Thoracic aorta (tissue), 2 donors: ENCODE data around the gene ACO2. TPM values are rescaled to one million over a fixed set of nuclear protein-coding genes. Genes with fewer than 3 reads are reported as not detected.

Experiments used
- ATAC-seq: fragments of 150-250 bp; one replicate; pipeline ENCODE4 v1.8.0; 2017; ENCODE audit warnings: low read depth; ENCODE audit not compliant: insufficient number of reproducible peaks, low FRiP score
- DNase-seq: peaks from one replicate; pipeline ENCODE4 v3.0.0-alpha.2; 2020; ENCODE audit warnings: low spot score
- H3K27ac ChIP-seq, 2 donors: fragments of 200-600 bp; sonication (generic); 1 replicate in 1 of 2; 2 replicates in 1 of 2; pipeline ENCODE4 v1.5.1; 2016; ENCODE audit warnings: mild to moderate bottlenecking in 2 of 2, moderate library complexity in 2 of 2
- H3K27me3 ChIP-seq: fragments of 200-600 bp; sonication (generic); replicated peaks from 2 replicates; pipeline ENCODE4 v1.6.0; 2016; ENCODE audit warnings: mild to moderate bottlenecking; ENCODE audit not compliant: insufficient read depth
- H3K36me3 ChIP-seq: fragments of 200-600 bp; sonication (generic); one replicate; pipeline ENCODE4 v1.5.1; 2016
- H3K4me1 ChIP-seq, 2 donors: fragments of 200-600 bp; sonication (generic); 1 replicate in 1 of 2; 2 replicates in 1 of 2; pipeline versions ENCODE4 v1.5.1 to v1.6.0; 2016; ENCODE audit warnings: low read depth in 2 of 2, mild to moderate bottlenecking in 1 of 2; ENCODE audit not compliant: control insufficient read depth in 1 of 2
- H3K4me3 ChIP-seq: fragments of 200-600 bp; sonication (generic); 2 replicates; pipeline ENCODE4 v1.5.1; 2016; ENCODE audit warnings: mild to moderate bottlenecking
- H3K9me3 ChIP-seq: fragments of 200-600 bp; sonication (generic); 2 replicates; pipeline ENCODE4 v1.5.1; 2016
- total RNA-seq, 2 donors: library from RNA; depleted of rRNA; stranded (reverse); fragments of >200 nt; gene quantifications; one replicate each; pipeline versions ENCODE4 v1.1.0 to v1.2.3, GENCODE V29; 2016
- TF ChIP-seq, protein P1 (sequence below): fragments of 200-600 bp; sonication (generic); IDR thresholded peaks from one replicate; pipeline ENCODE4 v1.5.1; 2019; ENCODE audit warnings: antibody characterized with exemption

ACO2 gene
- total RNA-seq, 2 donors from 2014 or later: 52.1 to 57.8 TPM

DNA sequence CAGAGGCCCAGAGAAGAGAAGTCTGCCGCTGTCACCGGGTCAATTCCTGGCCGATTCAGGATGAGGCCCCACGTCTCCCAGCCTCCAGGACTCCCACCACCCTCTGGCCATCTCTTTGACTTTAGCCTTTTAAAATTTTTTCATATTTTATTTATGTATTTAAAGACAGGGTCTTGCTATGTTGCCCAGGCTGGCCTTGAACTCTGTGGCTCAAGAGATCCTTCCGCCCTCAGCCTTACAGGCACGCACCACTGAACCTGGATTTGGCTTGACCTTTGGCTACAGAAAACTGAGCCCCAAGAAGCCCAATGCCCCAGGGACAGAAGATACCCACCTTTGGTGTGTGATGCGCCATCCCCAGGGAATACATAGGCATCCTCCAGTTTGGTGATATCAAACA lies 71.4 kb downstream of the ACO2 start:
- Histone ChIP-seq H3K27ac (peak overlapping the region in 1 of 2 donors; percentile 28), H3K27me3 (no peaks in the 10 kb centered on the region), H3K4me1 (peaks cover 12 to 40% of the 10 kb centered on the region in 2 donors), H3K4me3 (no peak overlapping the region), H3K9me3 (no peaks in the 10 kb centered on the region), H3K36me3 (no peaks in the 10 kb centered on the region)
- TF ChIP-seq, protein P1, sequence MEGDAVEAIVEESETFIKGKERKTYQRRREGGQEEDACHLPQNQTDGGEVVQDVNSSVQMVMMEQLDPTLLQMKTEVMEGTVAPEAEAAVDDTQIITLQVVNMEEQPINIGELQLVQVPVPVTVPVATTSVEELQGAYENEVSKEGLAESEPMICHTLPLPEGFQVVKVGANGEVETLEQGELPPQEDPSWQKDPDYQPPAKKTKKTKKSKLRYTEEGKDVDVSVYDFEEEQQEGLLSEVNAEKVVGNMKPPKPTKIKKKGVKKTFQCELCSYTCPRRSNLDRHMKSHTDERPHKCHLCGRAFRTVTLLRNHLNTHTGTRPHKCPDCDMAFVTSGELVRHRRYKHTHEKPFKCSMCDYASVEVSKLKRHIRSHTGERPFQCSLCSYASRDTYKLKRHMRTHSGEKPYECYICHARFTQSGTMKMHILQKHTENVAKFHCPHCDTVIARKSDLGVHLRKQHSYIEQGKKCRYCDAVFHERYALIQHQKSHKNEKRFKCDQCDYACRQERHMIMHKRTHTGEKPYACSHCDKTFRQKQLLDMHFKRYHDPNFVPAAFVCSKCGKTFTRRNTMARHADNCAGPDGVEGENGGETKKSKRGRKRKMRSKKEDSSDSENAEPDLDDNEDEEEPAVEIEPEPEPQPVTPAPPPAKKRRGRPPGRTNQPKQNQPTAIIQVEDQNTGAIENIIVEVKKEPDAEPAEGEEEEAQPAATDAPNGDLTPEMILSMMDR: no peak
- ATAC-seq (no peak), DNase-seq (no peak)

DNA sequence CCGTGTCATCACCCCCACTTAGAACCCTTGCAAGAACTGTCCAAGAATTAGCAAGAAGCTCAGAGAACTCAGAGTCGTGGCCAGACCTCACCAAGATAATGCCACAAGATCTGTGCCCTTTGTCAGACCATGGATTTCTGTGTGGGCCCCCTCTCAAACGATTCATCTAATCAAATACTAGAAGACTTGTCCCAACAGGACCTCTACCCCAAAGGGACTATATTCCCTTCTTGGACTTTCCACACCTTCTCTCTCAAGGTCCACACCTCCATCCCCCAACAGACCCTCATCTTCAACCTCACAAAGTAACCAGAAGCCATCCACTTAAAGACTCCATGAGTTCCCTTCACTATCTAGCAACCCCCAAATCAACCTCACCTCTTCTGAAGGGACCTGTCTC lies 72.6 kb downstream of the ACO2 start:
- ATAC-seq: no peak
- TF ChIP-seq, protein P1: no peak
- Histone ChIP-seq H3K4me1 (peaks cover 12 to 40% of the 10 kb centered on the region in 2 donors), H3K9me3 (no peaks in the 10 kb centered on the region), H3K27ac (no peak overlapping the region), H3K27me3 (no peaks in the 10 kb centered on the region), H3K36me3 (no peaks in the 10 kb centered on the region), H3K4me3 (no peak overlapping the region)
- no peak for DNase-seq

DNA sequence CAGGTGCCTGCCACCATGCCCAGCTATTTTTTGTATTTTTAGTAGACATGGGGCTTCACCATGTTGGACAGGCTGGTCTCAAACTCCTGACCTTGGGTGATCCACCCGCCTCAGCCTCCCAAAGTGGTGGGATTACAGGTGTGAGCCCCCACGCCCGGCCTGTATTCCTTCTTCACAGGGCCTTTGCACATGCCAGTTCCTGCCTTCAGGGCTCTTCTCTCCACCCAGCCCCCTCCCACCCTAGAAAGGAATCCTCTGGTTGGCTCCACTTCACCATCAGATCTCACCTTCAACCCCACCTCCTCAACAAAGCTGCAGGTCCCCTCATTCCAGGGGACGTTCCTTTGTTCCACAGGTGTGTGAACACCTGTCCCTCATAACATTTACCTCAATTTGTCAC lies 73.3 kb downstream of the ACO2 start:
- H3K9me3 ChIP-seq: no peaks in the 10 kb centered on the region
- DNase-seq (no peak), ATAC-seq (no peak)
- H3K27ac ChIP-seq: no peak overlapping the region
- H3K4me3 ChIP-seq: no peak overlapping the region
- peaks cover 12 to 40% of the 10 kb centered on the region in 2 donors for H3K4me1 ChIP-seq
- TF ChIP-seq, protein P1: no peak
- H3K27me3 ChIP-seq: no peaks in the 10 kb centered on the region
- H3K36me3 ChIP-seq: no peaks in the 10 kb centered on the region

DNA sequence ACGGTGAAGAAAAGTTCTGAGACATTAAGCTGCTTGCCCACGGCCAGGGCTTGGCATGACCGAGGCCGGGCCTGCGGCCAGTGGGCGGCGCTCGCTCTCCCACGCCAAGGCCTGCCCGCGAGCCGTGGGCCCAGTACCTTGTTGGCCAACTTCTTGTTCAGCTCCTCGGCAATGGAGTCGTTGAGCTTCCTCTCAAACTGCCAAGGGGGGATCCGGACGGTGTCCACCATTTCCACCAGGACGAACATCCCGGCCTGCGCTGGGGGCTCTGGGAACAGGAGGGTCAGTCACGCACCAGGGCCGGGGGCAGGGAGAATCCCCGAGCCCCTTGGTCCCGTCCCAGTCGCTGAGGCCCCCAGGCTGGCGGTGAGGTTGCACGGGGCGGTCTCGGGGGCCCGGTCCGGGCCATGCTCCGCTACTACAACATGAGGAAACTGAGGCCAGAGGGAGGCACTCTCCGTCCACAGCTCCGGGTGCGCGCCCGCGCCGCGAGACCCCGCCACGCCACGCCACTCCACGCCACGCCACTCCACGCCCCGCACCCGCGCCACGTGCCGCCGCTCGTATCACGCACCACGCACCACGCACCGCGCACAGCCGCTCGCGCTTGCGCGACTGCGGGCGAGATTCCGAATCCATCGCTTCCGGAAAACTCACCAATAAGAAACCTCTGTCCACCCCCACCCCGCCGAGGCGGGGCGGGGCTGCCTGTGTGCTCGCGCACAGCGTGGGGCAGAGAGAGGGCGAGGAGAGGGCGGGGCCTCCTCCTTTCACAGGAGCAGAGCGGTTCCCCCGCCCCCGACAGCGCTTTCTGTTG lies 75.1 kb downstream of the ACO2 start, which contains the start of gene POLR3H:
TSS of gene POLR3H (minus strand) at position 617 of the 817 bp plus-strand sequence. CDS start at position 248, 369 bp downstream.
- Histone ChIP-seq H3K9me3 (no peaks in the 10 kb centered on the region), H3K27me3 (no peaks in the 10 kb centered on the region), H3K4me1 (peaks cover 12 to 40% of the 10 kb centered on the region in 2 donors), H3K4me3 (peak within 1 kb of the TSS; percentile 82), H3K36me3 (no peaks in the 10 kb centered on the region), H3K27ac (peak within 1 kb of the TSS; percentile 90)
- peak; percentile 95 for DNase-seq
- TF ChIP-seq, protein P1: peak; percentile 45
- peak; percentile 96 for ATAC-seq

DNA sequence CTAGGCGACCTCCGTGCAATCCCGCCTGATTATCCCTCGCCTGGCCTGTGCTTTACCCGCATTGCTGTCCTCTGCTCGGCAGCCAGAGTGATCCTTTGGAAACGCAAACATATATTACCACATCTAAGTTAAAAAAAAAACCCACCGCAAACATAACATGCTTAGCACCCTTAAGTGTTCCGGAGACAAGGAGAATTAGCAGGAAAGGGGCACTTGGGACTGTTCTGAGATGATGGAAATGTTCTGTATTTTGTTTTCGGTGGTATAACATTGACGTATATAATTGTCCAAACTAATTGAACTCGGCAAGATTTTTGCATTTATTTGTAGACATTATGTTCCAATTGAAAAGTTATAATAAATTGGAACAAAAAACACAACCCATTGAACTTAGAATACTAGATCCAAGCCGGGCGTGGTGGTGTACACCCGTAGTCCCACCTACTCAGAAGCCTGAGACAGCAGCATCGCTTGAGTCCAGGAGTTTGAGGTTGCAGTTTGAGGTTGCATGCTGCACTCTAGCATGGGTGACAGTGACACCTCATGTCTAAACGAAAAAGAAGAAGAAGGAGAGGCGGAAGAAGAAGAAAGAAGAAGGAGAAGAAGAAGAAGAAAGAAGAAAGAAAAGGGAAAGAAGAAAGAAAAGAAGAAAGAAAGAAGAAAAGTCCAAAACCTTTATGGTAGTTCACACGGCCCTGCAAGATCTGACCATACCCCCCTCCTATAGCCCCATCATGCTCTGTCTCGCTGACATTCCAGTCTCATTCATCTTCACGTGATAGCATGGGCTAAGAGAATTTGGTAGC lies 76.0 kb downstream of the ACO2 start:
- H3K4me3 ChIP-seq: peak overlapping the region; percentile 82
- TF ChIP-seq, protein P1: no peak
- H3K27ac ChIP-seq: peak overlapping the region in 1 of 2 donors; percentile 42
- ATAC-seq: no peak
- DNase-seq: no peak
- no peaks in the 10 kb centered on the region for H3K9me3 ChIP-seq
- no peaks in the 10 kb centered on the region for H3K36me3 ChIP-seq
- peaks cover 12 to 35% of the 10 kb centered on the region in 2 donors for H3K4me1 ChIP-seq
- H3K27me3 ChIP-seq: no peaks in the 10 kb centered on the region
